OCI-LY1 (cell line): ENCODE measurements around the gene GALNTL6.

ENCODE experiments used
- H2AFZ ChIP-seq: fragments of 200-600 bp; sonication (generic), shearing (Covaris generic); 2 replicates; pipeline ENCODE4 v1.6.0; 2014; ENCODE audit warnings: antibody characterized with exemption, mild to moderate bottlenecking, low read length
- H3F3A ChIP-seq: fragments of 200-600 bp; sonication (generic), shearing (Covaris generic); 2 replicates; pipeline ENCODE4 v1.6.0; 2014; ENCODE audit warnings: mild to moderate bottlenecking, antibody characterized with exemption, low read length, moderate library complexity; ENCODE audit not compliant: insufficient read depth
- H3K27ac ChIP-seq: fragments of 200-600 bp; sonication (generic); 2 replicates; pipeline ENCODE4 v1.5.1; 2014; ENCODE audit warnings: low read length, mixed run types, mild to moderate bottlenecking, low read depth; ENCODE audit not compliant: poor library complexity, severe bottlenecking
- H3K27me3 ChIP-seq: fragments of 200-600 bp; sonication (generic); 2 replicates; pipeline ENCODE4 v1.6.0; 2014; ENCODE audit warnings: antibody characterized with exemption, mild to moderate bottlenecking, low read length, moderate library complexity; ENCODE audit not compliant: insufficient read depth
- H3K36me3 ChIP-seq: fragments of 200-600 bp; sonication (generic); 2 replicates; pipeline ENCODE4 v1.6.1; 2014; ENCODE audit warnings: mild to moderate bottlenecking, antibody characterized with exemption, low read length, moderate library complexity, mixed read lengths; ENCODE audit not compliant: insufficient read depth
- H3K4me1 ChIP-seq: fragments of 200-600 bp; sonication (generic); 2 replicates; pipeline ENCODE4 v1.5.1; 2014; ENCODE audit warnings: mild to moderate bottlenecking, low read length, moderate library complexity; ENCODE audit not compliant: insufficient read depth, severe bottlenecking
- H3K4me2 ChIP-seq: fragments of 200-600 bp; sonication (generic), shearing (Covaris generic); 2 replicates; pipeline ENCODE4 v1.6.1; 2014; ENCODE audit warnings: low read length
- H3K4me3 ChIP-seq: fragments of 200-600 bp; sonication (generic); 2 replicates; pipeline ENCODE4 v1.5.1; 2014; ENCODE audit warnings: low read length, low read depth, mild to moderate bottlenecking, mixed read lengths; ENCODE audit not compliant: poor library complexity, severe bottlenecking
- H3K79me2 ChIP-seq: fragments of 200-600 bp; shearing (Covaris generic); 2 replicates; pipeline ENCODE4 v1.6.1; 2016; ENCODE audit warnings: mixed run types, low read length, mixed read lengths; ENCODE audit not compliant: insufficient read depth
- H3K9ac ChIP-seq: fragments of 200-600 bp; sonication (generic), shearing (Covaris generic); 2 replicates; pipeline ENCODE4 v1.6.1; 2014; ENCODE audit warnings: mild to moderate bottlenecking, low read length, mixed read lengths
- H3K9me2 ChIP-seq: fragments of 200-600 bp; sonication (generic), shearing (Covaris generic); 2 replicates; pipeline ENCODE4 v1.6.1; 2014; ENCODE audit warnings: low read depth, mild to moderate bottlenecking, low read length, mixed read lengths
- H3K9me3 ChIP-seq: fragments of 200-600 bp; shearing (Covaris generic); 2 replicates; pipeline ENCODE4 v1.6.1; 2014; ENCODE audit warnings: low read length, mixed read lengths
- H4K20me1 ChIP-seq: fragments of 200-600 bp; sonication (generic), shearing (Covaris generic); 2 replicates; pipeline ENCODE4 v1.6.0; 2016; ENCODE audit warnings: mild to moderate bottlenecking, low read length; ENCODE audit not compliant: insufficient read depth
- EZH2 ChIP-seq: fragments of 200-600 bp; sonication (generic), shearing (Covaris generic); IDR thresholded peaks from 2 replicates; pipeline ENCODE4 v1.8.0; 2017; ENCODE audit warnings: borderline replicate concordance, mixed run types, mild to moderate bottlenecking, antibody characterized with exemption, low read length, moderate library complexity, mixed read lengths
- TF ChIP-seq, protein P1 (sequence below): fragments of 200-600 bp; sonication (generic), shearing (Covaris generic); IDR thresholded peaks from 2 replicates; pipeline ENCODE4 v1.5.1; 2017; ENCODE audit warnings: mild to moderate bottlenecking, antibody characterized with exemption, low read length, moderate library complexity, mixed read lengths

Gene GALNTL6

DNA sequence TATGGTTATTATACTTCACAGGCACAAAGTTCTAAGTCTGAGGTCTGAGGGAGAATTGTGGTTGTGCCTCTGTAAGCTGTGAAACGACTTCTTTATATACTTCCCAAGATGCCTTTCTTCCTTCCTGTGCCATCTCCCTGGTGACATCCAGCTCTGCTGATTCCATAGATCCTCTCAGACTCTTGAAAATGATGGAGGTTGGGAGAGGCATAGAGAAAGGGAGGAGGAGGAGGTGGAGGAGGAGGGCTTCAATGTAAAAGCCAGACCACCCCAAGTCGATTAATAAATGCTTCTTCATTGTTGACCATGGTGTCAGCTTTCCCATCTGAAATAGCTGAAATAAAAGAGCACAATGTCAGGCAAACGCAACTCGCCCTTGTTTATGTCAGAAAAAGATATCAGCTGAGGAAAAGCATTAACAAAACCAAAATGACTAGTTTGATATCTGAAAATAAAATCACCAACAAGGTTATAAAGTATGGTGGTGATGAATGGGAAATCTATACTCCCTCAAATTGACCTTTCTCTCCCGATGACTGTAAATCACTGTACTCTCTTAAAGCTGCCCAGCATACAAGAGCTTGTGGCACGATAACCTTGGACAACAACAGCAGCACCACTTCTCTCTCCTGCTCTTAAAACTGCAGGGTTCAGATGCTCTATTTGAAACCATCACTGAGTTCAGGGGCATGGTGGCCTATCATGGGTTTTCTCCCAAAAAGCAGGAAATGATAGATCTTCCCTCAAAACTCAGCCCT is 1125.0 kb downstream of the GALNTL6 start:
- no peak overlapping the region for H3K9ac ChIP-seq
- no peaks in the 10 kb centered on the region for H3F3A ChIP-seq
- H3K4me1 ChIP-seq: no peaks in the 10 kb centered on the region
- H3K27me3 ChIP-seq: no peaks in the 10 kb centered on the region
- no peak overlapping the region for H3K4me2 ChIP-seq
- no peak overlapping the region for H2AFZ ChIP-seq
- TF ChIP-seq EZH2: no peak
- TF ChIP-seq, protein P1, sequence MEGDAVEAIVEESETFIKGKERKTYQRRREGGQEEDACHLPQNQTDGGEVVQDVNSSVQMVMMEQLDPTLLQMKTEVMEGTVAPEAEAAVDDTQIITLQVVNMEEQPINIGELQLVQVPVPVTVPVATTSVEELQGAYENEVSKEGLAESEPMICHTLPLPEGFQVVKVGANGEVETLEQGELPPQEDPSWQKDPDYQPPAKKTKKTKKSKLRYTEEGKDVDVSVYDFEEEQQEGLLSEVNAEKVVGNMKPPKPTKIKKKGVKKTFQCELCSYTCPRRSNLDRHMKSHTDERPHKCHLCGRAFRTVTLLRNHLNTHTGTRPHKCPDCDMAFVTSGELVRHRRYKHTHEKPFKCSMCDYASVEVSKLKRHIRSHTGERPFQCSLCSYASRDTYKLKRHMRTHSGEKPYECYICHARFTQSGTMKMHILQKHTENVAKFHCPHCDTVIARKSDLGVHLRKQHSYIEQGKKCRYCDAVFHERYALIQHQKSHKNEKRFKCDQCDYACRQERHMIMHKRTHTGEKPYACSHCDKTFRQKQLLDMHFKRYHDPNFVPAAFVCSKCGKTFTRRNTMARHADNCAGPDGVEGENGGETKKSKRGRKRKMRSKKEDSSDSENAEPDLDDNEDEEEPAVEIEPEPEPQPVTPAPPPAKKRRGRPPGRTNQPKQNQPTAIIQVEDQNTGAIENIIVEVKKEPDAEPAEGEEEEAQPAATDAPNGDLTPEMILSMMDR: no peak
- H3K36me3 ChIP-seq: no peaks in the 10 kb centered on the region
- no peaks in the 10 kb centered on the region for H3K9me2 ChIP-seq
- no peaks in the 10 kb centered on the region for H4K20me1 ChIP-seq
- no peaks in the 10 kb centered on the region for H3K79me2 ChIP-seq
- no peak overlapping the region for H3K27ac ChIP-seq
- no peaks in the 10 kb centered on the region for H3K9me3 ChIP-seq
- H3K4me3 ChIP-seq: no peak overlapping the region

DNA sequence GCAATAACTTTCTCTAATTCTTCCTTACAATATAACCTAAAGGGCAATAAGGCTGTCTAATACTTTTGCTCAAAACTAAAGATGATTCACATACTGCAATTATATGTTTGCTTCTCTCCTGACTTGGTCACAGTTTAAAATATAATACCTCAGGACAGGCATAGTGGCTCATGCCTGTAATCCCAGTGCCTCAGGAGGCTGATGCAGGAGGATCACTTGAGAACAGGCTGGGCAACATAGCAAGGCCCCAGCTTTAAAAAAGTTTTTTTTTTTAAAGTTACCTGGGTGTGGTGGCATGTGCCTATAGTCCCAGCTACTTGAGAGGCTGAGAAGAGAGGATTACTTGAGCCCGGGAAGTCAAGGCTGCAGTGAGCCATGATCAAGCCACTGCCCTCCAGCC is 1125.7 kb downstream of the GALNTL6 start:
- Histone ChIP-seq H3K4me1 (no peaks in the 10 kb centered on the region), H3F3A (no peaks in the 10 kb centered on the region), H3K36me3 (no peaks in the 10 kb centered on the region), H2AFZ (no peak overlapping the region), H3K9me2 (no peaks in the 10 kb centered on the region), H3K27me3 (no peaks in the 10 kb centered on the region), H4K20me1 (no peaks in the 10 kb centered on the region), H3K4me3 (no peak overlapping the region), H3K9ac (no peak overlapping the region), H3K79me2 (no peaks in the 10 kb centered on the region), H3K4me2 (no peak overlapping the region), H3K9me3 (no peaks in the 10 kb centered on the region), H3K27ac (no peak overlapping the region)
- TF ChIP-seq EZH2: no peak
- TF ChIP-seq, protein P1: no peak

DNA sequence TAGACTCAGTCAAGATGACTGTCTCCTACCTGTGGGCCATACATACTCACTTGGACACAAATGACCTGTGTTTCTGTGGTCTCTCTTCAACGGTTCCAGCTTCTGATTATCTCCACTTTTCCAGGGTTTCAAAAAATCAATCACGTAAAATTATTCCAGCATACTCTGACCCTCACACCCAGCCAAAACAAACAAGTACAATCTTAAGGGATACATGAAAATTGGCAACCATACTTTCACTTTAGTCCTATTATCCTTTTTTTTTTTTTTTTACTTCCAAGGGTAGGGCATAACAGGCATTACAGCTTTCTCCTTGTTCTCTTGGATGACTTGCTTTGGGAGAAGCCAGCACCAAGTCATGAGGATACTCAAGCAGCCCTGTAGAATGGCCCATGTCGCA is 1129.6 kb downstream of the GALNTL6 start:
- TF ChIP-seq, protein P1: no peak
- TF ChIP-seq EZH2: no peak
- no peak overlapping the region for H3K4me2 ChIP-seq
- no peaks in the 10 kb centered on the region for H3K4me1 ChIP-seq
- H3K9me2 ChIP-seq: no peaks in the 10 kb centered on the region
- no peaks in the 10 kb centered on the region for H3K36me3 ChIP-seq
- no peaks in the 10 kb centered on the region for H3K9me3 ChIP-seq
- H2AFZ ChIP-seq: no peak overlapping the region
- no peak overlapping the region for H3K4me3 ChIP-seq
- no peaks in the 10 kb centered on the region for H3K79me2 ChIP-seq
- no peaks in the 10 kb centered on the region for H4K20me1 ChIP-seq
- no peak overlapping the region for H3K27ac ChIP-seq
- no peak overlapping the region for H3K9ac ChIP-seq
- no peaks in the 10 kb centered on the region for H3K27me3 ChIP-seq
- H3F3A ChIP-seq: no peaks in the 10 kb centered on the region
